ENCODE results near the gene ZFP3. TPM values are rescaled to one million over a fixed set of nuclear protein-coding genes. Genes with fewer than 3 reads are reported as not detected.
"Not testable (repeated sequence)": the region's sequence is repeated elsewhere in the genome, so short reads cannot be mapped to it uniquely, and the experiment has no call there.

ZFP3 gene
- polyA plus RNA-seq, 4 donors = 2.7 to 9.5 (median 3.7) TPM

DNA sequence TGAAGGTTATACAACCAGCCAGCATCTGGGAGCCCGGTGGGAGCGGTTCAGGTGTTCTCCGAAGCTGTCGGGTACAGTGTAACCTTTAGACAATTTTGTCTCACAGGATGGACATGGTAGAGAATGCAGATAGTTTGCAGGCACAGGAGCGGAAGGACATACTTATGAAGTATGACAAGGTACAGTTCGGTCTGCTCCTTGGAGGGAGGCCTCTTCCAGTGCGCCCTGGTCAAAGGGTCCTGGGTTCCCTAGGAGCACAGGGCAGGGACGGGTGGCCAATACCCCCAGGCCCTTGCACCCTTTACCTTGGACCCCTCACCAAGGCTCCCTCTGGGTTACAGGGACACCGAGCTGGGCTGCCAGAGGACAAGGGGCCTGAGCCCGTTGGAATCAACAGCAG, 52.0 kb downstream of the ZFP3 start:
- not testable (repeated sequence) for FAIRE-seq, DNase-seq

DNA sequence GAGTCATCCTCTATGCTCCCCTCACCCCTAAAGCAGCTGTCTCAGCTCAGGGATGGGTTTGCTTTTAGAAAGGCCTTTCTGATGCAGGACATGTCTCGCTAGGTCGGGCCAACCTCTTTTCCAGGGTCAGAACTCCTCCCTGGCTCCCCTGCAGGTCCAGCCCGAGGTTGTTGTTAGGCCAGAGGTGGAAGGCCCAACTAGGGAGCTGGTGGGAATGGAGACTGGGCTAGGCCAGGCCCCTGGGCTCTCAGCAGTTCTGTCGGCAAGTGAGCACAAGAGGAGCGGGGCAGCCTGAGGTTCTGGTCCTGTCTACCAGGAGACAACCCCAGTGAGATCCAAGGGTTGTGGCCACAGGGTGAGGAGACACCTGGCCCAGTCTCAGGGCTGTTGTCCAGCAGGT, 52.4 kb downstream of the ZFP3 start:
- FAIRE-seq, DNase-seq: not testable (repeated sequence)

More for the DNA sequence above, 52.0 kb downstream of the ZFP3 start:
- H3K36me3 ChIP-seq (ENCODE audit: control insufficient read depth in 3 of 3, insufficient read depth in 2 of 3, low read depth in 1 of 3, low read length in 3 of 3); H3K27me3 ChIP-seq (ENCODE audit: control insufficient read depth in 3 of 3, insufficient read depth in 3 of 3, low read length in 3 of 3); H3K9me3 ChIP-seq (ENCODE audit: control insufficient read depth in 2 of 2, insufficient read depth in 1 of 2, low read depth in 1 of 2, low read length in 1 of 2); H3K4me3 ChIP-seq (ENCODE audit: low read depth in 1 of 3, low read length in 3 of 3); H3K4me1 ChIP-seq (ENCODE audit: control insufficient read depth in 3 of 3, insufficient read depth in 2 of 3, low read depth in 1 of 3, low read length in 2 of 3); H3K27ac ChIP-seq (ENCODE audit: low read depth in 1 of 3, low read length in 2 of 3): not testable (repeated sequence)
- WGBS, 3 donors = 90 to 92% (median 91%) methylated on average over 10 of the region's 10 CpGs

DNA sequence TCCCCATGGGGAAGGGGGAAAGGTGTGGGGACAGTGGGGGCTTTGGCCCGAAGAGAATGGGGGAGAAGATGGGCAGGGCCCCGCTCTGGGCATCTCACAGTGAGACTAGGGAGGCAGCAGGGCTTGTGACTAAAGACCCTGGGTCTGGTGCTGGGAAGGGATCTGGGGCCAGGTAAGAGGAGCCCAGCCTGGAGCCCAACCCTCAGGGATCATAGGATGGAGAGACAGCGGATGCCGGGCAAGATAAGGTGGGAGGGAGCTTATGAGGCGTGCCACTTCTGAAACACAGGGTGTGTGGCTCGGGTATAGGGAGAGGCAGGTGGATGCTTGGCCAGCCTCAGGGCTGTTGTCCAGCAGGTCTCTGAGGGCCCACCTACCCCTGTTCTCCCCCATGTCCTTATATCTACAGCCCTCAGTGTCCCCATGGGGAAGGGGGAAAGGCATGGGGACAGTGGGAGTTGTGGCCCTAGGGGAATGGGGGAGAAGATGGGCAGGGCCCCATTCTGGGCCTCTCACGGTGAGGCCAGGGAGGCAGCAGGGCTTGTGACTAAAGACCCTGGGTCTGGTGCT, 53.0 kb downstream of the ZFP3 start:
- no peak overlapping the region for H3K4me3 ChIP-seq (ENCODE audit: low read depth in 1 of 3, low read length in 3 of 3)
- 61 to 84% (median 67%) methylated on average over 7 of the region's 7 CpGs for WGBS, 3 donors
- H3K27ac ChIP-seq (ENCODE audit: low read depth in 1 of 3, low read length in 2 of 3) = no peak overlapping the region
- DNase-seq (no peak), FAIRE-seq (no peak)
- H3K27me3 ChIP-seq (ENCODE audit: control insufficient read depth in 3 of 3, insufficient read depth in 3 of 3, low read length in 3 of 3) = no peaks in the 10 kb centered on the region
- H3K9me3 ChIP-seq (ENCODE audit: control insufficient read depth in 2 of 2, insufficient read depth in 1 of 2, low read depth in 1 of 2, low read length in 1 of 2) = no peaks in the 10 kb centered on the region
- no peaks in the 10 kb centered on the region for H3K4me1 ChIP-seq (ENCODE audit: control insufficient read depth in 3 of 3, insufficient read depth in 2 of 3, low read depth in 1 of 3, low read length in 2 of 3)
- no peaks in the 10 kb centered on the region for H3K36me3 ChIP-seq (ENCODE audit: control insufficient read depth in 3 of 3, insufficient read depth in 2 of 3, low read depth in 1 of 3, low read length in 3 of 3)

More for the DNA sequence above, 52.4 kb downstream of the ZFP3 start:
- WGBS, 3 donors = 81 to 88% (median 83%) methylated on average over 5 of the region's 5 CpGs
- H3K4me1 ChIP-seq (ENCODE audit: control insufficient read depth in 3 of 3, insufficient read depth in 2 of 3, low read depth in 1 of 3, low read length in 2 of 3); H3K36me3 ChIP-seq (ENCODE audit: control insufficient read depth in 3 of 3, insufficient read depth in 2 of 3, low read depth in 1 of 3, low read length in 3 of 3); H3K27me3 ChIP-seq (ENCODE audit: control insufficient read depth in 3 of 3, insufficient read depth in 3 of 3, low read length in 3 of 3); H3K4me3 ChIP-seq (ENCODE audit: low read depth in 1 of 3, low read length in 3 of 3); H3K9me3 ChIP-seq (ENCODE audit: control insufficient read depth in 2 of 2, insufficient read depth in 1 of 2, low read depth in 1 of 2, low read length in 1 of 2); H3K27ac ChIP-seq (ENCODE audit: low read depth in 1 of 3, low read length in 2 of 3): not testable (repeated sequence)

DNA sequence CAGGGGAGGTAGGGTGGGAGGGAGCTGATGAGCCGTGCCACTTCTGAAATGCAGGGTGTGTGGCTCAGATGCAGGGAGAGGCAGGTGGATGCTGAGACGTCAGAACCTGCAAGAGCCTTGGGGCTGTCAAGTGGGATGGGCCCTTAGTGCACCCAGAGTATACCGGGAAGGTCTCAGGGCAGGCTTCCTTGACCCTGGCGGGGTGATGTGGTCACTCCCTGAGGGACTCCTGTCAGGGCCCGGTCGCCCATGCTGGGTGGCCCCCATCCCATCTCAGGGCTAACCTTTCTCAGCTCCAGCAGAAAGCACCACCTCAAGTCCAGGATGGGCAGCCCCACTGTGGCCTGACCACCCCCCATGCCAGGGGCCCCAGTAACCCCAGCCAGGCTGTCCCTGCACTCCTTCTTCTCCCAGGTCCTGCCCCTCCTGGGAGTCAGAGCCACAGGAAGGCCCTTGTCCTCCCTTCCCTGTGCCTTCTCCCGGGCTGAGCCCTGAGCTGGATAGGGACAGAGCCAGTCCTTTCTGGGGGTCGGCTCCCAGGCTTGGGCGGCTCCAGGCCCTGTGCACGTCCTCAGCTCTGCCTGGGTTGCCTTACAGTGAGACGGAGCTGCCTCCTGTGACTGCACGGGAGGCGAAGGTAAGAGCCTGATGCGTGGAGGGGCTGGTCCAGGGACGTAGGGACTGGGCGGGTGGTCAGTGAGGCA, 53.7 kb downstream of the ZFP3 start:
- not testable (repeated sequence) for H3K27me3 ChIP-seq (ENCODE audit: control insufficient read depth in 3 of 3, insufficient read depth in 3 of 3, low read length in 3 of 3); H3K9me3 ChIP-seq (ENCODE audit: control insufficient read depth in 2 of 2, insufficient read depth in 1 of 2, low read depth in 1 of 2, low read length in 1 of 2); H3K4me1 ChIP-seq (ENCODE audit: control insufficient read depth in 3 of 3, insufficient read depth in 2 of 3, low read depth in 1 of 3, low read length in 2 of 3); H3K27ac ChIP-seq (ENCODE audit: low read depth in 1 of 3, low read length in 2 of 3); DNase-seq; H3K4me3 ChIP-seq (ENCODE audit: low read depth in 1 of 3, low read length in 3 of 3); FAIRE-seq; H3K36me3 ChIP-seq (ENCODE audit: control insufficient read depth in 3 of 3, insufficient read depth in 2 of 3, low read depth in 1 of 3, low read length in 3 of 3)
- 82 to 84% (median 83%) methylated on average over 14 to 16 of the region's 16 CpGs for WGBS, 3 donors

DNA sequence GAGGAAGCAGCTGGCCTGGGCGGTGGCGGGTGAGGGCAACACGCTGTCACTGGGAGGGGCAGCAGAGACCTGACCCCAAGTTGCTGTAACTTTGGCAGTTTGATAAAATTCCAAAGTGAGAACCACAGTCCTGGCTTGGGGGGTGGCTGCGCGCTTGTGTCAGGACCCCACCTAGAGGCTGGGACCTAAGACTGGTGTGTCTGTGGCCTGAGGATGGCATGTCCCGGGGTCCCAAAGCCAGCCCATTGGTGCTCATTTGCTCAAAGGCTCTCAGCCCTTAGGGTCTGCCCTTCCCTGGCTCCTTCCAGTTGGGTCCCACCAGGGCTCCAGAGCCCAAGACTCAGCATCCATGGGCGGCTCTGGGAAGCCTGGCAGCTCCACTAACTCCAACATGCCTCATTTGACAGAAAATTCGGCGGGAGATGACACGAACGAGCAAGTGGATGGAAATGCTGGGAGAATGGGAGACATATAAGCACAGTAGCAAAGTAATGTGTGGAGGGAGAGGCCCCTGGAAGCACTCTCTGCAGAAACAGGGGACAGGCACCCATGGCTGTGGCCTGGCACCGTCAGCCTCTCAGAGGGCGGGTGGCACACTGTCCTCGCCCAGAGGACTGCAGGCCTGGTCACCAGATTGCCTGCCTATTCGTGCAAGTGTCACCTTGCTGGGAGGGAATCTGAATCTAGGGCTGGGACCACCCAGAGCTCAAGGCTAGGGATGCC, 54.4 kb downstream of the ZFP3 start:
- FAIRE-seq; H3K4me1 ChIP-seq (ENCODE audit: control insufficient read depth in 3 of 3, insufficient read depth in 2 of 3, low read depth in 1 of 3, low read length in 2 of 3); H3K27ac ChIP-seq (ENCODE audit: low read depth in 1 of 3, low read length in 2 of 3); H3K27me3 ChIP-seq (ENCODE audit: control insufficient read depth in 3 of 3, insufficient read depth in 3 of 3, low read length in 3 of 3); DNase-seq; H3K36me3 ChIP-seq (ENCODE audit: control insufficient read depth in 3 of 3, insufficient read depth in 2 of 3, low read depth in 1 of 3, low read length in 3 of 3); H3K9me3 ChIP-seq (ENCODE audit: control insufficient read depth in 2 of 2, insufficient read depth in 1 of 2, low read depth in 1 of 2, low read length in 1 of 2); H3K4me3 ChIP-seq (ENCODE audit: low read depth in 1 of 3, low read length in 3 of 3): not testable (repeated sequence)
- 89 to 91% (median 90%) methylated on average over 13 to 15 of the region's 15 CpGs for WGBS, 3 donors

DNA sequence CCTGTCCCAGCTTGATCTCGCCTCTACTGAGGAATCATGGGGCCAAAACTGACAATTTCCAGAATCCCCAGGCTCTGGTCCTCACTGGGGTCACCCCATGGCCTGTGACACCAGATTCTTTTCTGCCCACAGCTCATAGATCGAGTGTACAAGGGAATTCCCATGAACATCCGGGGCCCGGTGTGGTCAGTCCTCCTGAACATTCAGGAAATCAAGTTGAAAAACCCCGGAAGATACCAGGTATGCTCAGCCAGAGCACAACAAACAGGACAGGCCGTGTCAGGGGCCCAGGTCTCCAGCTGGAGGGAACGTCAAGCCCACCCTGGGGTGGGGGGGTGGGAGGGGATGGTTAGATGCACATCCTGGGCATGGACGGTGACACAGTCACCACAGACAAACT, 55.0 kb downstream of the ZFP3 start:
- no peak for FAIRE-seq
- Histone ChIP-seq H3K27me3 (ENCODE audit: control insufficient read depth in 3 of 3, insufficient read depth in 3 of 3, low read length in 3 of 3) (no peaks in the 10 kb centered on the region), H3K36me3 (ENCODE audit: control insufficient read depth in 3 of 3, insufficient read depth in 2 of 3, low read depth in 1 of 3, low read length in 3 of 3) (no peaks in the 10 kb centered on the region), H3K4me3 (ENCODE audit: low read depth in 1 of 3, low read length in 3 of 3) (no peak overlapping the region), H3K4me1 (ENCODE audit: control insufficient read depth in 3 of 3, insufficient read depth in 2 of 3, low read depth in 1 of 3, low read length in 2 of 3) (no peaks in the 10 kb centered on the region), H3K9me3 (ENCODE audit: control insufficient read depth in 2 of 2, insufficient read depth in 1 of 2, low read depth in 1 of 2, low read length in 1 of 2) (no peaks in the 10 kb centered on the region), H3K27ac (ENCODE audit: low read depth in 1 of 3, low read length in 2 of 3) (no peak overlapping the region)
- WGBS, 3 donors = 74 to 78% (median 78%) methylated on average over 6 to 8 of the region's 8 CpGs
- DNase-seq = no peak

DNA sequence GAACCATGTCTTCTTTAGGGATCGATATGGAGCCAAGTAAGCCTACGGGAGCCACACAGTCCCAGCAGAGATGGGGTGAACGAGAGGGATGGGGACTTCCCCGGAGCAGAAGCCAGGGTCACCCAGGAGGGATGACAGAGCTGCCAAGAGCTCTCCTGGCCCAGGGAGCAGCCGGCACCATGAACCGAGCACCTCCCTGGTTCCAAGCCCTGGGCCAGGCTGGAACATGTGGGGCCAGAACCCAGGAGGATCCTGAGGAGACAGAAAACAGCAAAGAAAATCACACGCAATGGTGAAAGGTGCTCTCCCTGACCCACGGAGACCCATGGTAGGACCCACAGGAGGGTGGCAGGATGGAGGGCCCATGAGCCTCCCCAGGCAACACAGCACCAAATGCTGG, 55.7 kb downstream of the ZFP3 start:
- H3K27ac ChIP-seq (ENCODE audit: low read depth in 1 of 3, low read length in 2 of 3); FAIRE-seq; H3K27me3 ChIP-seq (ENCODE audit: control insufficient read depth in 3 of 3, insufficient read depth in 3 of 3, low read length in 3 of 3); H3K4me3 ChIP-seq (ENCODE audit: low read depth in 1 of 3, low read length in 3 of 3); DNase-seq; H3K36me3 ChIP-seq (ENCODE audit: control insufficient read depth in 3 of 3, insufficient read depth in 2 of 3, low read depth in 1 of 3, low read length in 3 of 3); H3K9me3 ChIP-seq (ENCODE audit: control insufficient read depth in 2 of 2, insufficient read depth in 1 of 2, low read depth in 1 of 2, low read length in 1 of 2); H3K4me1 ChIP-seq (ENCODE audit: control insufficient read depth in 3 of 3, insufficient read depth in 2 of 3, low read depth in 1 of 3, low read length in 2 of 3): not testable (repeated sequence)
- 90 to 92% (median 90%) methylated on average over 8 of the region's 8 CpGs for WGBS, 3 donors

DNA sequence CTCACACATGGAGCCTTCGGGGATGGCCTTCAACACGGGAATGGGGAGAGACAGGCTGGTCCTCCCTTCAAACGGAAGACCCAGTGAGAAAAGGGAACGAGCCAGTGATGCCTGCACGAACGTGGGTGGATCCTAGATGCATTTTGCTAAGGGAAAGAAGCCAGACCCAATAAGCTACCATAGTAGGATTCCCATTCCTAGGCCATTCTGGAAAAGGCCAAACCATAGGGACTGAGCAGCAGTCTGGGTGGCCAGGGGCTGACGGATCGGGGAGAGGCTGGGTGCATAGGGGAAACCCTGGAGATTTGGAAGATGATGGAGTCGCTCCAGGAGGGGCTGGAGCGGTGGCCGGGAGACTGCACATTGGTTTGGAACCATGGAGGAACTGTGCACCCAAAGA, 56.3 kb downstream of the ZFP3 start:
- H3K27ac ChIP-seq (ENCODE audit: low read depth in 1 of 3, low read length in 2 of 3); H3K4me1 ChIP-seq (ENCODE audit: control insufficient read depth in 3 of 3, insufficient read depth in 2 of 3, low read depth in 1 of 3, low read length in 2 of 3); FAIRE-seq; H3K36me3 ChIP-seq (ENCODE audit: control insufficient read depth in 3 of 3, insufficient read depth in 2 of 3, low read depth in 1 of 3, low read length in 3 of 3); H3K9me3 ChIP-seq (ENCODE audit: control insufficient read depth in 2 of 2, insufficient read depth in 1 of 2, low read depth in 1 of 2, low read length in 1 of 2); H3K4me3 ChIP-seq (ENCODE audit: low read depth in 1 of 3, low read length in 3 of 3); DNase-seq; H3K27me3 ChIP-seq (ENCODE audit: control insufficient read depth in 3 of 3, insufficient read depth in 3 of 3, low read length in 3 of 3): not testable (repeated sequence)
- 80 to 88% (median 85%) methylated on average over 11 of the region's 11 CpGs for WGBS, 3 donors

All from small intestine (tissue), 7 donors.